HUES48 (cell line): ENCODE data around the gene OR2L8.
"Not testable (repeated sequence)": the region's sequence is repeated elsewhere in the genome, so short reads cannot be mapped to it uniquely, and the experiment has no call there.

Experiments
- H3K27ac ChIP-seq: one replicate; pipeline ENCODE4 v1.7.0; 2013; ENCODE audit warnings: low read depth, low read length, inconsistent platforms
- H3K27me3 ChIP-seq: 2 replicates; pipeline ENCODE4 v1.6.1; 2013; ENCODE audit warnings: mild to moderate bottlenecking, low read length; ENCODE audit not compliant: control insufficient read depth, insufficient read depth
- H3K36me3 ChIP-seq: 2 replicates; pipeline ENCODE4 v1.6.1; 2013; ENCODE audit warnings: low read length; ENCODE audit not compliant: control insufficient read depth, insufficient read depth
- H3K4me1 ChIP-seq: 2 replicates; pipeline ENCODE4 v1.6.1; 2013; ENCODE audit warnings: mild to moderate bottlenecking, low read length; ENCODE audit not compliant: control insufficient read depth, insufficient read depth
- H3K4me3 ChIP-seq: 2 replicates; pipeline ENCODE4 v1.5.1; 2013; ENCODE audit warnings: mild to moderate bottlenecking, low read depth, low read length
- H3K9ac ChIP-seq: 2 replicates; pipeline ENCODE4 v1.6.1; 2013; ENCODE audit warnings: mild to moderate bottlenecking, low read depth, low read length, moderate library complexity
- H3K9me3 ChIP-seq: 2 replicates; pipeline ENCODE4 v1.6.1; 2013; ENCODE audit warnings: low read length; ENCODE audit not compliant: control insufficient read depth, insufficient read depth

OR2L8 gene

DNA sequence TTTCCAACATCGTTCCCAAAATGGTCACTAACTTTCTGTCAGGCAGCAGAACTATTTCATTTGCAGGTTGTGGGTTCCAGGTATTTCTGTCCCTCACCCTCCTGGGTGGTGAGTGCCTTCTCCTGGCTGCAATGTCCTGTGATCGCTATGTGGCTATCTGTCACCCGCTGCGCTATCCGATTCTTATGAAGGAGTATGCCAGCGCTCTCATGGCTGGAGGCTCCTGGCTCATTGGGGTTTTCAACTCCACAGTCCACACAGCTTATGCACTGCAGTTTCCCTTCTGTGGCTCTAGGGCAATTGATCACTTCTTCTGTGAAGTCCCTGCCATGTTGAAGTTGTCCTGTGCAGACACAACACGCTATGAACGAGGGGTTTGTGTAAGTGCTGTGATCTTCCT, 14.7 kb upstream of the OR2L8 start:
- no peaks in the 10 kb centered on the region for H3K27me3 ChIP-seq
- H3K27ac ChIP-seq, result no peak overlapping the region
- H3K4me3 ChIP-seq, result no peak overlapping the region
- no peak overlapping the region for H3K9ac ChIP-seq
- no peaks in the 10 kb centered on the region for H3K4me1 ChIP-seq
- no peaks in the 10 kb centered on the region for H3K36me3 ChIP-seq
- peaks cover 90% of the 10 kb centered on the region for H3K9me3 ChIP-seq

DNA sequence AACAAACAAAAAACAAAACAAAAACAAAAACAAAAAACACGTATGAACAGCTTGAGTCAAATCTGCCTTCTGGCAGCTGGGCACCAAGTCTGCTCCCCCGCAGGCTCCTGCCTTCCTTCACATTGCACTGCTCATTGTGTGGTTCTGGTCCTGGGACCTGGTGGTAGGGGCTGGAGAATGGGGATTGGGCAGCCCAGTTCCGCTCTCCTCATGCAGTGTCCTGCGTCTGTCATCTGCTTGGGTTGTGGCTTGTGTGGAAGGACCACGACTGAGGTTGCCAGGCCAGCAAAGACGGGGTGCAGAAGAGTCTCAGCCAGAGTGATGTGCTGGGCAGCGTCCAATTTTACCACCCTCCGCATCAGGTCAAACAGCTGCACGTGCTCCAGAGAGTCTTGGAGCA, 12.9 kb upstream of the OR2L8 start:
- Histone ChIP-seq H3K4me3 (0 out of 2 replicates have a peak overlapping the region, but pooled peaks have one; percentile 19), H3K36me3 (no peaks in the 10 kb centered on the region), H3K4me1 (no peaks in the 10 kb centered on the region), H3K9ac (no peak overlapping the region), H3K27ac (no peak overlapping the region), H3K9me3 (peaks cover 88% of the 10 kb centered on the region), H3K27me3 (no peaks in the 10 kb centered on the region)

DNA sequence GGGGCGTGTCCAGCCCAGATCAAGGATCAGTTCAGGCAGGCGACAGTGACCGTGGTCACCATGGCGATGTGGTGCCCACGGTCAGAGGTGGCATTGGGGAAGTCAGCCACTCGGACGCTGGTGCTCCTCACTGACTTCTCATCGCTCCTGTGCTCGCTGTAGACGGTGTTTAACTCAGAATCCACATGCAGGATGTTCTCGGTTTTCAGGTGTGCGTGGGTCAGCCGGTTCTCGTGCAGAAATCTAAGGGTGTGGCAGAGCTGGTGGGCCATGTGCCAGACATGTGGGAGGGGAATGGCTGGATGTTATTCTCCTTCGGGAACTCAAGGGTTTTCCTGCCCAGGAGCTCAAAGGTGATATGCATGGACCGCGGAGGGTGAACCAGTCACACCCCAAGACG, 12.2 kb upstream of the OR2L8 start:
- Histone ChIP-seq H3K9me3 (peaks cover 88% of the 10 kb centered on the region), H3K9ac (no peak overlapping the region), H3K4me3 (peak overlapping the region; percentile 19; the same call in 1 of the 2 replicates), H3K27ac (no peak overlapping the region), H3K27me3 (no peaks in the 10 kb centered on the region), H3K36me3 (no peaks in the 10 kb centered on the region), H3K4me1 (no peaks in the 10 kb centered on the region)

DNA sequence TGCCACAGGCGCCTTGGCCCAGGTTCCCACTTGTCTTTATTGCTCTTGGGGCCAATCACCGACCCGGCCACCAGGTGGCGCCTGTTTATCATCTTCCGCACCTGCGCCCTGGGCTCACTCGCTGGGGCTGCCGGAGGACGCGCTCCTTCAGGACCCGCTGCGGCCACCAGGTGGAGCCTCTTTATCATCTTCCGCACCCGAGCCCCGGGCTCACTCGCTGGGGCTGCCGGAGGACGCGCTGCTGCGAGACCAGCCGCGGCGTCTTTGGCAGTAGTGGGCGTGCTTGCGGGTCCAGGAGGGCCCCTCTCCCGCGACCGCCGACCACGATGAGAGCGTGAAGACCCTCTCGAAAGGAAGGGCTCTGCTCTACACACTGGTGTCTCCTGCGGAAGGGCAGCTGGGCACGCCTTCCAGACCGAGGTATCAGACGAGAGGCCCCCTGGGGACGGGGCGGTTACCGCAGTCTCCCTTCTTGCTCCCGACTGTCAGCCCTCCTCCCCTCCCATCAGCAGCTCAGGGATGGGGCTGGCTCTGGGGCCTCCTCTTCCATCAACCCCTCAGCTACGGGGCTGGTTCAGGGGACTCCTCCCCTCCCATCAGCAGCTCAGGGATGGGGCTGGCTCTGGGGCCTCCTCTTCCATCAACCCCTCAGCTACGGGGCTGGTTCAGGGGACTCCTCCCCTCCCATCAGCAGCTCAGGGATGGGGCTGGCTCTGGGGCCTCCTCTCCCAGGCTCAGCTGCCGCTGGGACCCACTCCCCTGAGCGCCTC, 11.5 kb upstream of the OR2L8 start:
- H3K9me3 ChIP-seq, result peaks cover 90% of the 10 kb centered on the region
- not testable (repeated sequence) for H3K4me3 ChIP-seq, H3K27me3 ChIP-seq, H3K9ac ChIP-seq, H3K27ac ChIP-seq, H3K36me3 ChIP-seq, H3K4me1 ChIP-seq

DNA sequence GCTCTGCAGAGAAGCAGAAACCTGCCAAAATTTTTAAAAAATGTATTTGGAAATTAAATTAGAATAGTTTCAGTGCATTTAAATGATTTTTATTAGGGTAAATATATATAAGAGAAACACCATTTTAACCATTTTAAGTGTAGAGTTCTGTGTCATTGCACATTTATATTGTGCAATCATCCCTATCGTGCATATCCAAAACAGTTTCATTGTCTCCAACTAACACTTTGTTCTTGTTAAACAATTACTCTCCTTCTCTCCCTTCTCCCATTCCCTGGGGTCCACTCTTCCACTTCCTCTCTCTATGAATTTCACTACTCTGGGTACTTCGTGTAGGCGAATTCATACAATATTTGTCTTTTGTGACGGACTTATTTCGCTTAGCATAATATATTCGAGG, 6.0 kb upstream of the OR2L8 start:
- Histone ChIP-seq H3K36me3 (no peaks in the 10 kb centered on the region), H3K9me3 (peaks cover 95% of the 10 kb centered on the region), H3K4me3 (no peak overlapping the region), H3K27ac (no peak overlapping the region), H3K4me1 (no peaks in the 10 kb centered on the region), H3K9ac (no peak overlapping the region), H3K27me3 (no peaks in the 10 kb centered on the region)

DNA sequence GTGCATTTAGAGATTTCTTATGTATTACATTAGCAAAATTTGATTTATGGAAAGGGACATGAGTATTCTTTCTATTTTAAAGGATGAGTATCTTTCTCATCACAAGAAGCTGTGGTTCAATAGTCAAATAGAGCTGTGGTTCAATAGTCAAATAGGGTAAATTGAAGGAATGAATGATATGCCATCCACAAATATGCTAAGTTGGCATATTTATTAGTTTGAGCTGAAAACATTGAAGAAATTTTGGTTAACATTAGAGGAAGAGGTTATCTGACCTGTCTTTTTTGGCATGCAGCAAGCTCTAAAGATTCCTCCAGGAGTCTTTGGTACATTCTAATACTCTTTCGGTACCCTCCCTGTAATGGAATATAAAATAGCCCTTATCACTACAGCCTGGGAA, 4.8 kb downstream of the OR2L8 start:
- no peaks in the 10 kb centered on the region for H3K4me1 ChIP-seq
- H3K9ac ChIP-seq, result no peak overlapping the region
- no peaks in the 10 kb centered on the region for H3K36me3 ChIP-seq
- H3K9me3 ChIP-seq, result peaks cover 45% of the 10 kb centered on the region
- H3K4me3 ChIP-seq, result no peak overlapping the region
- H3K27me3 ChIP-seq, result no peaks in the 10 kb centered on the region
- H3K27ac ChIP-seq, result no peak overlapping the region

DNA sequence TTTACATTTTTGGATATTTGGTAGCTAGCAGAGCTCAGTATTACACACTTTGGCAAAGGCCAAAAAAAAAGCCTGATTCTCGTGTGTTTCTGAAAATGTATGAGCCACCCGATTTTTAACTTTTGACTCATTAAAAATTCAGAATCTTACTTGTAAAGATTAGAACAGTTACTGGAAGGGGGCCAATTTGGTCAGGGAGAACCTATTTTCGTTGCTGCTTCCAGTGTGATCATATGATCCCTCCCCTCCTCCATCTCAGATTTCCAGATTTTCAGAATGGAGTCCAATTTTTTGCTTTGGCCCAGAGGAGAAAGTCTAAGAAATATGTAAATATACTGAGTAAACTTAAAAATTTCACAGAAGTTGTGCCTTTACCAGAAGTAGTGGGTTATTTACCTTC, 13.1 kb downstream of the OR2L8 start:
- Histone ChIP-seq H3K27me3 (no peaks in the 10 kb centered on the region), H3K9ac (no peak overlapping the region), H3K27ac (no peak overlapping the region), H3K4me1 (no peaks in the 10 kb centered on the region), H3K36me3 (no peaks in the 10 kb centered on the region), H3K4me3 (no peak overlapping the region), H3K9me3 (peaks cover 56% of the 10 kb centered on the region)

DNA sequence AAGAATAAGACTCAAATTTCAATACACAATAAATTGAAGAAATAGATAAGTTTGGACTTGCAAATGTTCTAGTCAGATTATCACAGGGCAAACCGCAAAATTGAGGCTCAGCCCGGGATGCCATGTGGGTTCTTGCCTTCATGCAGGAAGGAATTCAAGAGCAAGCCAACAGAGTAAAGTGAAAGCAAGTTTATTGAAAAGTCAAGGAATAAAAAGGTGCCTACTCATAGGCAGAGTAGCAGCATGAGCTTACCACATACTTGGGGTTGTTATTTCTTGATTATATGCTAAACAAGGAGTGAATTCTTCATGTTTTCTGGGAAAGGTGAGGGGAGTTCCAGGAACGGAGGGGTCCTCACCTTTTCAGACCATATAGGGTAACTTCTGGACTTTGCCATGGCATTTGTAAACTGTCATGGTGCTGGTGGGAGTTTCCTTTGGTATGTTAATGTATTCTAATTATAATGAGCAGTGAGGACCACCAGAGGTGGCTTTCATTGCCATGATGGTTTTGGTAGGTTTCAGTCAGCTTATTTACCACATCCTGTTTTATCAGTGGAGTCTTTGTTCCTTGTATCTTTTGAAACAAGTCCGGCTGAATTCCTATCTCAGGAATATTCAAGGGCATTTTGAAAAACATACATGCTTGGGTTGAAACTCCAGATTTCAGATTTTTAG, 14.4 kb downstream of the OR2L8 start:
- Histone ChIP-seq H3K27ac (no peak overlapping the region), H3K4me3 (no peak overlapping the region), H3K36me3 (no peaks in the 10 kb centered on the region), H3K9me3 (peaks cover 64% of the 10 kb centered on the region), H3K9ac (no peak overlapping the region), H3K4me1 (no peaks in the 10 kb centered on the region), H3K27me3 (no peaks in the 10 kb centered on the region)

DNA sequence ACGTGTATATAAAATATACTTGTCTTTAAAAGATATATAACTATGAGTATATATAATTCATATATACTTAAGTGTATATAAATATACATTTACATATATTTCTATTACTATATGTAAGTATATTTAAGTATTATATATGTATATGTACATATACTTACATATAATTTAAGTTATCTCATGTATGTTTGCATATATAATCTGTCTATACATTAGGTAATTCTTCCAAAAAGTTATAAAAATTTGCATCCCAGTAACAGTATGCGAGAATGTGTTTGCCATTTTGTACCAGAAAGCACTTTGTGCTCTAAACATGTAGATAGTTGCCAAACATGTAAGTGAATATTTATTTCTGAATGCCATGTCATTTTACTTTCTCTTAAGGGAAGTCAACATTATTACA, 16.3 kb downstream of the OR2L8 start, which contains the start of gene OR2AK2:
OR2AK2 (plus strand) TSS at position 301 of the 400 bp plus-strand sequence. CDS start 144 bp downstream, outside the sequence.
- H3K9ac ChIP-seq, result no peak within 1 kb of the TSS
- H3K9me3 ChIP-seq, result peaks cover 72% of the 10 kb centered on the region
- no peaks in the 10 kb centered on the region for H3K27me3 ChIP-seq
- no peak within 1 kb of the TSS for H3K4me3 ChIP-seq
- no peaks in the 10 kb centered on the region for H3K4me1 ChIP-seq
- H3K27ac ChIP-seq, result no peak within 1 kb of the TSS
- H3K36me3 ChIP-seq, result no peaks in the 10 kb centered on the region

DNA sequence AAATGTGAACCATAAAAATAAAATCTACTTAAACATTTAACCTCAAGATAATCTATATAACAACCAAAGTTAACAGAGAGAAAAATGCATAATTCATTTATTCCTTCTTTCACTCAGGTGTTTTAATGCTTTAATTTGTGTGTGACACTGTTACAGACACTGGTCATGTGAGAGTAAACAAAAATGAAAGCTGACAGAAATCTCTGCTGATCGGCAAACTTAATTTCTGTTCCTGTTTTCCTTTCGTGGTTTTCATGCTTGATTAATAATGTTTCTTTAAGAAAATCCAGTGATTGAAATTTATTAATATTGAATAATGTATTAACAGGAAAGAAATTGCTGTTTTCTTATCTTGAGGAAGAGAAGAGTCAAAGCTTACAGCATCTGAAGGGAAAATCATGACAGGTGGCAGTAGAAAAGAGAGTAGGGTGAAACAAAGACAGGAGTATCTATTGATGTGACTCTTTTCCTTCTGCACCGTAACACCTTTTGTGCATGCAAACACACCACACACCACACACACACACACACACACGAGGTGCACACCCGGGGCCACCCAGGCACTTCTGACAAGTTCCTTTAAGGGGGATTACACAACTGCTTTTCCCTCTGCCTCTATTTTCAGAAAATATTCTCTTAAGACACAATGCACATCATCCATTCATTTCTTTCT, 18.0 kb downstream of the OR2L8 start:
- Histone ChIP-seq H3K9ac (no peak overlapping the region), H3K4me3 (no peak overlapping the region), H3K27me3 (no peaks in the 10 kb centered on the region), H3K4me1 (no peaks in the 10 kb centered on the region), H3K27ac (no peak overlapping the region), H3K36me3 (no peaks in the 10 kb centered on the region), H3K9me3 (peaks cover 74% of the 10 kb centered on the region)

DNA sequence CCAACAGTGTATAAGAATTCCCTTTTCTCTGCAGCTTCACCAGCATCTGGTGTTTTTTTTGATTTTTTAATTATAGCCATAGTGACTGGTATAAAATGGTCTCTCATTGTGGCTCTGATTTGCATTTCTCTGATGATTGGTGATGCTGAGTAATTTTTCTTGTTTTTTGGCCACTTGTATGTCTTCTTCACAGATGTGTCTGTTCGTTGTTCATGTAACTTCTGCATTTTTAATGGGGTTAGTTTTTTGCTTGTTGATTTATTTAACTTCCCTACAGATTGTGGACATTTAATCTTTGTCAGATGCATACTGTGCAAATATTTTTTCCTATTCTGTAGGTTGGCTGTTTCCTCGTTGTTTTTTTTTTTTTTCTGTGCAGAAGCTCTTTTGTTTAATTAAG, 44.3 kb downstream of the OR2L8 start:
- no peaks in the 10 kb centered on the region for H3K4me1 ChIP-seq
- no peak overlapping the region for H3K9ac ChIP-seq
- H3K27ac ChIP-seq, result no peak overlapping the region
- no peaks in the 10 kb centered on the region for H3K27me3 ChIP-seq
- H3K4me3 ChIP-seq, result no peak overlapping the region
- H3K36me3 ChIP-seq, result no peaks in the 10 kb centered on the region
- H3K9me3 ChIP-seq, result peaks cover 90% of the 10 kb centered on the region
